SK-N-SH (cell line): ENCODE results near the gene ZNF622. TPM values are rescaled to one million over a fixed set of nuclear protein-coding genes. Genes with fewer than 3 reads are reported as not detected.

ENCODE experiments used
- CTCF ChIA-PET: fragments of 300-600, 350-600 bp; formaldehyde crosslinking; extraction: SDS; loops from one replicate; lab custom pipeline; 2021; lab: Yijun Ruan, JAX
- POLR2A ChIA-PET: fragments of 350-600 bp; sonication (Branson Sonifier 250); formaldehyde crosslinking; extraction: SDS; loops from one replicate; lab custom pipeline; 2020; ENCODE audit warnings: antibody characterized with exemption, inconsistent platforms; lab: Yijun Ruan, JAX
- DNase-seq: peaks from one replicate; pipeline ENCODE4 v3.0.0; 2012
- H2AFZ ChIP-seq: fragments of 200-600 bp; sonication (generic); 2 replicates; pipeline ENCODE4 v1.8.1; 2016; ENCODE audit warnings: antibody characterized with exemption, mild to moderate bottlenecking, low read depth
- H3F3A ChIP-seq: fragments of 200-600 bp; sonication (generic); replicated peaks from 2 replicates; pipeline ENCODE3; 2016; ENCODE audit warnings: antibody characterized with exemption, mild to moderate bottlenecking; ENCODE audit not compliant: insufficient read depth
- H3K27ac ChIP-seq, 2 experiments: fragments of 200-500 bp in 1 of 2; fragments of 200-600 bp in 1 of 2; sonication (Bioruptor generic) in 1 of 2; sonication (generic), shearing (Covaris generic) in 1 of 2; 2 replicates each; pipeline versions ENCODE4 v1.5.1 to v1.6.1; 2014 to 2016; ENCODE audit warnings: low read depth in 2 of 2, inconsistent platforms in 1 of 2, low read length in 1 of 2, mild to moderate bottlenecking in 1 of 2, mixed read lengths in 1 of 2
- H3K27me3 ChIP-seq: fragments of 200-600 bp; sonication (generic), shearing (Covaris generic); 2 replicates; pipeline ENCODE4 v1.6.1; 2016; ENCODE audit warnings: mixed run types; ENCODE audit not compliant: insufficient read depth
- H3K36me3 ChIP-seq, 2 experiments: fragments of 200-500 bp in 1 of 2; fragments of 200-600 bp in 1 of 2; sonication (Bioruptor generic) in 1 of 2; sonication (generic) in 1 of 2; replicated peaks in 1 of 2; 2 replicates each; pipeline versions ENCODE3 to v1.5.1; 2014 to 2016; ENCODE audit warnings: low read length in 1 of 2, mild to moderate bottlenecking in 1 of 2; ENCODE audit not compliant: insufficient read depth in 2 of 2, control insufficient read depth in 1 of 2
- H3K4me1 ChIP-seq, 2 experiments: fragments of 200-500 bp in 1 of 2; fragments of 200-600 bp in 1 of 2; sonication (Bioruptor generic) in 1 of 2; sonication (generic), shearing (Covaris generic) in 1 of 2; 2 replicates each; pipeline versions ENCODE4 v1.5.1 to v1.6.1; 2014 to 2016; ENCODE audit warnings: low read depth in 1 of 2, low read length in 1 of 2, mixed run types in 1 of 2; ENCODE audit not compliant: insufficient read depth in 2 of 2, control insufficient read depth in 1 of 2
- H3K4me2 ChIP-seq: fragments of 200-600 bp; sonication (generic), shearing (Covaris generic); 2 replicates; pipeline ENCODE4 v1.6.1; 2017; ENCODE audit warnings: mixed run types
- H3K4me3 ChIP-seq, 2 experiments: fragments of 200-500 bp in 1 of 2; fragments of 200-600 bp in 1 of 2; sonication (Bioruptor generic) in 1 of 2; sonication (generic), shearing (Covaris generic) in 1 of 2; 2 replicates each; pipeline versions ENCODE4 v1.5.1 to v1.8.1; 2014 to 2016; ENCODE audit warnings: low read depth in 2 of 2, inconsistent platforms in 1 of 2, low read length in 1 of 2, mild to moderate bottlenecking in 1 of 2, mixed read lengths in 1 of 2, moderate library complexity in 1 of 2
- H3K79me2 ChIP-seq: fragments of 200-600 bp; sonication (generic); 2 replicates; pipeline ENCODE4 v1.8.1; 2017; ENCODE audit warnings: mild to moderate bottlenecking; ENCODE audit not compliant: insufficient read depth
- H3K9ac ChIP-seq: fragments of 200-600 bp; sonication (generic); 2 replicates; pipeline ENCODE4 v1.6.1; 2017; ENCODE audit warnings: mixed run types
- H3K9me2 ChIP-seq: fragments of 200-600 bp; sonication (generic); 2 replicates; pipeline ENCODE4 v1.6.1; 2017; ENCODE audit warnings: mixed run types
- H3K9me3 ChIP-seq: fragments of 200-600 bp; sonication (generic); 2 replicates; pipeline ENCODE4 v1.6.1; 2017; ENCODE audit warnings: mixed run types, mild to moderate bottlenecking, moderate library complexity
- H4K20me1 ChIP-seq: fragments of 200-600 bp; sonication (generic); 2 replicates; pipeline ENCODE4 v1.6.1; 2017; ENCODE audit warnings: mild to moderate bottlenecking, mixed run types; ENCODE audit not compliant: insufficient read depth
- CHD2 ChIP-seq: fragments of 150-350 bp; IDR thresholded peaks from 2 replicates; pipeline ENCODE4 v1.6.1; 2018; ENCODE audit warnings: low read length; ENCODE audit not compliant: partially characterized antibody
- EP300 ChIP-seq, 2 experiments: IDR thresholded peaks; 2 replicates each; pipeline versions ENCODE4 v1.4.0 to v1.6.1; 2012; ENCODE audit warnings: borderline replicate concordance in 1 of 2, low read depth in 1 of 2, low read length in 1 of 2
- EZH2phosphoT487 ChIP-seq: fragments of 200-600 bp; sonication (generic); IDR thresholded peaks from 2 replicates; pipeline ENCODE4 v1.6.1; 2017; ENCODE audit warnings: low read depth, mixed run types, mild to moderate bottlenecking, antibody characterized with exemption, moderate library complexity, borderline replicate concordance
- FOSL2 ChIP-seq: IDR thresholded peaks from 2 replicates; pipeline ENCODE4 v1.4.0; 2012; ENCODE audit warnings: low read depth, mild to moderate bottlenecking, moderate library complexity, borderline replicate concordance
- FOXJ3 ChIP-seq: sonication (generic); formaldehyde crosslinking; IDR thresholded peaks from 2 replicates; pipeline ENCODE4 v1.5.1; 2020; ENCODE audit warnings: mild to moderate bottlenecking, missing genetic modification reagents
- FOXM1 ChIP-seq: IDR thresholded peaks from 2 replicates; pipeline ENCODE4 v1.4.0; 2012; ENCODE audit warnings: low read depth, mild to moderate bottlenecking
- GATA2 ChIP-seq: sonication (generic); formaldehyde crosslinking; IDR thresholded peaks from 2 replicates; pipeline ENCODE4 v1.5.0; 2020; ENCODE audit warnings: mild to moderate bottlenecking, missing genetic modification reagents
- JUND ChIP-seq: IDR thresholded peaks from 2 replicates; pipeline ENCODE4 v1.4.0; 2012
- MEF2A ChIP-seq: IDR thresholded peaks from 2 replicates; pipeline ENCODE4 v1.4.0; 2012; ENCODE audit warnings: low read depth, borderline replicate concordance
- NRF1 ChIP-seq: IDR thresholded peaks from 2 replicates; pipeline ENCODE4 v1.6.1; 2012; ENCODE audit warnings: low read depth, mild to moderate bottlenecking, low read length
- POLR2AphosphoS5 ChIP-seq: IDR thresholded peaks from 2 replicates; pipeline ENCODE4 v1.6.1; 2012; ENCODE audit warnings: low read depth, low read length
- RCOR1 ChIP-seq: fragments of 150-350 bp; IDR thresholded peaks from 2 replicates; pipeline ENCODE4 v1.6.1; 2017; ENCODE audit warnings: antibody characterized with exemption, low read length
- RXRA ChIP-seq: IDR thresholded peaks from 2 replicates; pipeline ENCODE4 v1.4.0; 2012; ENCODE audit warnings: low read depth, mild to moderate bottlenecking, borderline replicate concordance
- SIN3A ChIP-seq: IDR thresholded peaks from 2 replicates; pipeline ENCODE4 v1.6.1; 2012; ENCODE audit warnings: low read depth, mild to moderate bottlenecking, low read length, moderate library complexity, borderline replicate concordance
- SMC3 ChIP-seq: IDR thresholded peaks from 2 replicates; pipeline ENCODE4 v1.6.1; 2012; ENCODE audit warnings: low read depth, low read length, improper control_type of control experiment
- TCF12 ChIP-seq: IDR thresholded peaks from 2 replicates; pipeline ENCODE4 v1.4.0; 2012
- YY1 ChIP-seq: IDR thresholded peaks from 2 replicates; pipeline ENCODE4 v1.4.0; 2012; ENCODE audit warnings: low read depth, mild to moderate bottlenecking
- WGBS: methylation state at CpG from one replicate; pipeline ENCODE4 v1.1.6; 2017; ENCODE audit warnings: low lambda C conversion rate; 5-methylcytosine and 5-hydroxymethylcytosine counted together
- polyA plus RNA-seq, 3 experiments: library from polyadenylated mRNA; depleted of rRNA; stranded (reverse); fragments of >200 nt; gene quantifications; 2 replicates each; pipeline ENCODE4 v1.2.3, GENCODE V29; 2012
- TF ChIP-seq, protein P1 (sequence below): IDR thresholded peaks from 2 replicates; pipeline ENCODE4 v1.4.0; 2012; ENCODE audit warnings: low read depth, borderline replicate concordance
- TF ChIP-seq, protein P2 (sequence below): fragments of 150-350 bp; IDR thresholded peaks from 2 replicates; pipeline ENCODE4 v1.6.1; 2016; ENCODE audit warnings: mild to moderate bottlenecking, low read depth, low read length

The ZNF622 gene
- polyA plus RNA-seq, 1 of the 3 experiments (the other 2 are of a cell fraction): 20.0 TPM

DNA sequence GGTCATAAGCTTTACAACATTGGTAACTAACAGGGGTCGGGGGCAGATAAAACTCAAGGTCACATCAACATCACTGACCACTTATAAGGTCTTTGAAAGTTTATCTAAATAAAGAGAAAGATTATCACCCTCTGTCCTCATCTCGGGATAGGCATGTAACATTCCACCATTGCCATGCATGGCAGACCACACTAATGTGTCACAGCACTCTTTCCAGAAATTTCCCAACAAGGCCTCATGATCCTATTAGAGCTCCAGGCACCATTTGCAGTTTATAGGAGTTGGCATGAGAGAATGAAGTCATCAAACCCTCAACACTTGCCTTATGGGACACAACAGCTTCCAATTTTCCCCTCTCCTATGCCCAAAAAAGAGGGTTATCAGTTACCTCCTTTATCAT is 31.9 kb upstream of the ZNF622 start:
- POLR2A ChIA-PET: no interaction called here
- H3F3A ChIP-seq: no peaks in the 10 kb centered on the region

DNA sequence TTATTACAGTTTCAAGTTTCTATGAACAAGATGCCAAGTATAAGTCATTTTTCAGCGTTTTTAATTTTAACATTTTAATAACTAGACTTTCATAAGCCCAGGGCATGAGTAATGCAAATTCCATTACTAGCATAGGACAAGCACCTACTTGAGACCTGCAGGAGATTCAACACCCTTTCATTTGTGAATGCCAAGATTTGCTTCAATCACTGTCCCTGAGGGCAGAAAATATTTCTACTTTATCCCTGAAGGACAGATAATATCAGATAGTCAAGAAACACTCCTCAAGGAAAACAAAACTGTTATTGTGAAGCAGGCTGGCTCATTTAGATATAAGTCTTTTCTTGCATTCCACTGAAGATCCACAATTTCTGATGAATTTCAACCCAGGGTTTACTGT is 27.7 kb upstream of the ZNF622 start:
- Histone ChIP-seq H3F3A (no peaks in the 10 kb centered on the region), H3K9me3 (no peaks in the 10 kb centered on the region), H3K9ac (no peak overlapping the region), H2AFZ (no peak overlapping the region), H3K9me2 (no peaks in the 10 kb centered on the region), H3K4me1 (no peaks in the 10 kb centered on the region), H3K79me2 (no peaks in the 10 kb centered on the region), H3K27me3 (no peaks in the 10 kb centered on the region), H3K36me3 (no peaks in the 10 kb centered on the region), H3K4me2 (no peak overlapping the region), H3K27ac (no peak overlapping the region), H3K4me3 (no peak overlapping the region), H4K20me1 (no peaks in the 10 kb centered on the region)
- CTCF ChIA-PET: interaction anchor here (6.4 kb wide), 1 partner anchor 173 kb away, joined by 74 read pairs; no protein-coding TSS in a partner anchor
- WGBS: 57% methylated on average over 1 of the region's 1 CpG
- POLR2A ChIA-PET: no interaction called here
- TF ChIP-seq RCOR1 (no peak), CHD2 (no peak), JUND (no peak), TCF12 (no peak), SIN3A (no peak), SMC3 (no peak), NRF1 (no peak), GATA2 (CRISPR knock-in tag) (no peak), POLR2AphosphoS5 (no peak), YY1 (no peak), FOXJ3 (CRISPR knock-in tag) (no peak), MEF2A (no peak), RXRA (no peak), EZH2phosphoT487 (no peak)
- TF ChIP-seq, protein P1, sequence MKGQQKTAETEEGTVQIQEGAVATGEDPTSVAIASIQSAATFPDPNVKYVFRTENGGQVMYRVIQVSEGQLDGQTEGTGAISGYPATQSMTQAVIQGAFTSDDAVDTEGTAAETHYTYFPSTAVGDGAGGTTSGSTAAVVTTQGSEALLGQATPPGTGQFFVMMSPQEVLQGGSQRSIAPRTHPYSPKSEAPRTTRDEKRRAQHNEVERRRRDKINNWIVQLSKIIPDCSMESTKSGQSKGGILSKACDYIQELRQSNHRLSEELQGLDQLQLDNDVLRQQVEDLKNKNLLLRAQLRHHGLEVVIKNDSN: no peak
- TF ChIP-seq, protein P2, sequence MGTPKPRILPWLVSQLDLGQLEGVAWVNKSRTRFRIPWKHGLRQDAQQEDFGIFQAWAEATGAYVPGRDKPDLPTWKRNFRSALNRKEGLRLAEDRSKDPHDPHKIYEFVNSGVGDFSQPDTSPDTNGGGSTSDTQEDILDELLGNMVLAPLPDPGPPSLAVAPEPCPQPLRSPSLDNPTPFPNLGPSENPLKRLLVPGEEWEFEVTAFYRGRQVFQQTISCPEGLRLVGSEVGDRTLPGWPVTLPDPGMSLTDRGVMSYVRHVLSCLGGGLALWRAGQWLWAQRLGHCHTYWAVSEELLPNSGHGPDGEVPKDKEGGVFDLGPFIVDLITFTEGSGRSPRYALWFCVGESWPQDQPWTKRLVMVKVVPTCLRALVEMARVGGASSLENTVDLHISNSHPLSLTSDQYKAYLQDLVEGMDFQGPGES: no peak
- no peak for DNase-seq

More for the DNA sequence above, 31.9 kb upstream of the ZNF622 start:
- Histone ChIP-seq H3K27me3 (no peaks in the 10 kb centered on the region), H3K4me1 (no peaks in the 10 kb centered on the region), H3K9me2 (no peaks in the 10 kb centered on the region), H3K9ac (no peak overlapping the region), H4K20me1 (no peaks in the 10 kb centered on the region), H3K4me2 (no peak overlapping the region), H3K9me3 (no peaks in the 10 kb centered on the region), H3K27ac (no peak overlapping the region), H3K36me3 (no peaks in the 10 kb centered on the region), H3K4me3 (no peak overlapping the region), H3K79me2 (no peaks in the 10 kb centered on the region), H2AFZ (no peak overlapping the region)
- TF ChIP-seq FOXM1 (no peak), NRF1 (no peak), EP300 (IDR thresholded peaks at IDR 0.05; ENCODE audit: borderline replicate concordance in 1 of 2, low read depth in 1 of 2, low read length in 1 of 2) (no peak), FOSL2 (no peak), RXRA (no peak), SIN3A (no peak)
- CTCF ChIA-PET: interaction anchor here (0.7 to 1.3 kb wide), 3 partner anchors 67 to 601 kb away, joined by 3 to 7 read pairs (median 3); no protein-coding TSS in a partner anchor
- no peak for DNase-seq
- WGBS: 70% methylated on average over 2 of the region's 2 CpGs
